ENCODE measurements around the gene OMG.

GRCh38 chr17:31279401-31279800, 17.6 kb downstream of the OMG start:
- TF ChIP-seq CTCF (IDR thresholded peaks at IDR 0.05) (no peak), POLR2A (IDR thresholded peaks at IDR 0.05) (no peak)

Measured in testis (tissue), 2 donors.